Measurements from ENCODE around the gene TMEM171.

DNA sequence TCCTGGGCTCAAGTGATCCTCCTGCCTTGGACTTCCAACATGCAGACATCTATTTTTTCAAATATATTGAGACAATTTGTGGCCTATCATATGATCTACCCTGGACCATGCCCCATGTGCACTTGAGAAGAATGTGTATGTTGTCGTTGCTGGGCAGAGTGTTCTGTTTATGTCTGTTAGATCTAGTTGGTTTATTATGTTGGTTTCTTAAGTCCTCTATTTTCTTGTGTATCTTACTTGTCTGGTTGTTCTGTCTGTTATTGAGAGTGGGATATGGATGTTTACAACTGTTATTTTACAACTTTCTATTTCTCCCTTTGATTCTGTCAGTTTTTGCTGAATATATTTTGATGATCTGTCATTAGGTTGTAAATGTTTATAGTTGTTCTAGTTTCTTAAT lies 10.2 kb upstream of the TMEM171 start:
- TF ChIP-seq, protein P1, sequence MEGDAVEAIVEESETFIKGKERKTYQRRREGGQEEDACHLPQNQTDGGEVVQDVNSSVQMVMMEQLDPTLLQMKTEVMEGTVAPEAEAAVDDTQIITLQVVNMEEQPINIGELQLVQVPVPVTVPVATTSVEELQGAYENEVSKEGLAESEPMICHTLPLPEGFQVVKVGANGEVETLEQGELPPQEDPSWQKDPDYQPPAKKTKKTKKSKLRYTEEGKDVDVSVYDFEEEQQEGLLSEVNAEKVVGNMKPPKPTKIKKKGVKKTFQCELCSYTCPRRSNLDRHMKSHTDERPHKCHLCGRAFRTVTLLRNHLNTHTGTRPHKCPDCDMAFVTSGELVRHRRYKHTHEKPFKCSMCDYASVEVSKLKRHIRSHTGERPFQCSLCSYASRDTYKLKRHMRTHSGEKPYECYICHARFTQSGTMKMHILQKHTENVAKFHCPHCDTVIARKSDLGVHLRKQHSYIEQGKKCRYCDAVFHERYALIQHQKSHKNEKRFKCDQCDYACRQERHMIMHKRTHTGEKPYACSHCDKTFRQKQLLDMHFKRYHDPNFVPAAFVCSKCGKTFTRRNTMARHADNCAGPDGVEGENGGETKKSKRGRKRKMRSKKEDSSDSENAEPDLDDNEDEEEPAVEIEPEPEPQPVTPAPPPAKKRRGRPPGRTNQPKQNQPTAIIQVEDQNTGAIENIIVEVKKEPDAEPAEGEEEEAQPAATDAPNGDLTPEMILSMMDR (IDR thresholded peaks at IDR 0.05), result no peak
- no peak for TF ChIP-seq EZH2 (IDR thresholded peaks at IDR 0.05; ENCODE audit: borderline replicate concordance, insufficient read depth, low read depth, low read length, poor library complexity, severe bottlenecking)

Measured in B cell (primary cell).